Suprapubic skin (tissue), 4 donors: ENCODE data around the gene MAP1LC3B. TPM values are rescaled to one million over a fixed set of nuclear protein-coding genes. Genes with fewer than 3 reads are reported as not detected.

Experiments
- DNase-seq, 2 donors: peaks; one replicate each; pipeline ENCODE4 v3.0.0-alpha.2; 2019; ENCODE audit warnings: low spot score in 2 of 2
- H3K27ac ChIP-seq: fragments of 200-600 bp; sonication (generic); one replicate; pipeline ENCODE4 v1.5.1; 2019
- H3K27me3 ChIP-seq: fragments of 200-600 bp; sonication (generic); one replicate; pipeline ENCODE4 v1.5.1; 2019
- H3K36me3 ChIP-seq: fragments of 200-600 bp; sonication (generic); one replicate; pipeline ENCODE4 v1.5.1; 2019
- H3K4me1 ChIP-seq: fragments of 200-600 bp; sonication (generic); one replicate; pipeline ENCODE4 v1.5.1; 2019
- H3K4me3 ChIP-seq: fragments of 200-600 bp; sonication (generic); one replicate; pipeline ENCODE4 v1.5.1; 2019; ENCODE audit warnings: mild to moderate bottlenecking
- H3K9me3 ChIP-seq: fragments of 200-600 bp; sonication (generic); one replicate; pipeline ENCODE4 v1.5.1; 2019
- CTCF ChIP-seq, 2 donors: fragments of 200-600 bp in 1 of 2; fragments of 450-650 bp in 1 of 2; sonication (generic) in 1 of 2; IDR thresholded peaks; one replicate each; pipeline ENCODE4 v1.5.1; 2016 to 2019; ENCODE audit warnings: antibody characterized with exemption in 2 of 2, mild to moderate bottlenecking in 1 of 2, moderate library complexity in 1 of 2
- EP300 ChIP-seq: sonication (generic); formaldehyde crosslinking; IDR thresholded peaks from one replicate; pipeline ENCODE4 v1.6.1; 2017; ENCODE audit warnings: antibody characterized with exemption
- POLR2A ChIP-seq, 2 donors: fragments of 450-650 bp; IDR thresholded peaks; one replicate each; pipeline ENCODE4 v1.6.1; 2017; ENCODE audit warnings: antibody characterized with exemption in 2 of 2, mild to moderate bottlenecking in 2 of 2, moderate library complexity in 2 of 2
- POLR2AphosphoS5 ChIP-seq, 3 donors: sonication (generic); formaldehyde crosslinking; IDR thresholded peaks; one replicate each; pipeline ENCODE4 v1.6.1; 2017; ENCODE audit warnings: antibody characterized with exemption in 3 of 3
- WGBS: methylation state at CpG from one replicate; pipeline ENCODE4 v1.1.5; 2018; 5-methylcytosine and 5-hydroxymethylcytosine counted together
- total RNA-seq, 4 donors: library from RNA; depleted of rRNA; stranded (reverse); fragments of >200 nt; gene quantifications; one replicate each; pipeline ENCODE4 v1.1.0, GENCODE V29; 2016

The MAP1LC3B gene
- total RNA-seq, 4 donors from 2014 or later: 57.8 to 82.0 (median 71.3) TPM

- H3K36me3 ChIP-seq: peaks cover 45% of the 10 kb centered on the region
- TF ChIP-seq EP300: no peak
- TF ChIP-seq POLR2A (IDR thresholded peaks at IDR 0.05): no peak
- no peak for TF ChIP-seq CTCF (IDR thresholded peaks at IDR 0.05)
- no peak for TF ChIP-seq POLR2AphosphoS5 (IDR thresholded peaks at IDR 0.05)
- no peak overlapping the region for H3K27ac ChIP-seq
- H3K27me3 ChIP-seq: no peaks in the 10 kb centered on the region
- H3K4me1 ChIP-seq: peaks cover 11% of the 10 kb centered on the region
- WGBS: 93% methylated on average over 8 of the region's 15 CpGs
- no peak for DNase-seq
- no peaks in the 10 kb centered on the region for H3K9me3 ChIP-seq
- H3K4me3 ChIP-seq: no peak overlapping the region
These were observed 39.3 kb upstream of the MAP1LC3B start for GRCh38 chr16:87352818-87353217.

GRCh38 chr16:87353613-87354012 is 38.5 kb upstream of the MAP1LC3B start:
- H3K27me3 ChIP-seq: no peaks in the 10 kb centered on the region
- peaks cover 11% of the 10 kb centered on the region for H3K4me1 ChIP-seq
- peaks cover 49% of the 10 kb centered on the region for H3K36me3 ChIP-seq
- H3K27ac ChIP-seq: no peak overlapping the region
- 90% methylated on average over 12 of the region's 17 CpGs for WGBS
- no peak overlapping the region for H3K4me3 ChIP-seq
- TF ChIP-seq EP300: no peak
- no peak for TF ChIP-seq POLR2A (IDR thresholded peaks at IDR 0.05)
- no peak for TF ChIP-seq POLR2AphosphoS5 (IDR thresholded peaks at IDR 0.05)
- no peak for TF ChIP-seq CTCF (IDR thresholded peaks at IDR 0.05)
- H3K9me3 ChIP-seq: no peaks in the 10 kb centered on the region
- DNase-seq: no peak

DNA sequence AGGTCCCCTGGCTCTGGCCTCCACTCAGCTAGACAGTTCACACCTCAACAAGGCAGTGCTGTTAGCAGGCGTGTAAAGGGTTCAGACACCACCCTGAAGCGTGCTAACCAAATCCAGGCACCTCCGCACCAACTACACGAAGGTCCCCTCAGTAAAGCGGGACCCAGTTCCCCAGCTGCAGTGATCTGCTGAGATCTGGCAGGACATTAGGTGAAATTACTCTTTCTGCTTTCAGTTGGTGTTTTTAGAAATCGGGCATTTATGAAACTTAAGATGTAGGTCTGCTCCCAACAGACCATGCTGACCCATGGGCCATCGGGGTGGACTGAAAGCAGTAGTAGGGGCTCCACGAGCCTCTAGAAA is 35.7 kb upstream of the MAP1LC3B start:
- Histone ChIP-seq H3K27ac (no peak overlapping the region), H3K36me3 (peaks cover 72% of the 10 kb centered on the region), H3K4me1 (peaks cover 5% of the 10 kb centered on the region), H3K4me3 (no peak overlapping the region), H3K27me3 (no peaks in the 10 kb centered on the region), H3K9me3 (no peaks in the 10 kb centered on the region)
- DNase-seq: no peak
- 95% methylated on average over 4 of the region's 8 CpGs for WGBS
- TF ChIP-seq POLR2AphosphoS5 (IDR thresholded peaks at IDR 0.05) (no peak), CTCF (IDR thresholded peaks at IDR 0.05) (no peak), EP300 (no peak), POLR2A (IDR thresholded peaks at IDR 0.05) (no peak)

DNA sequence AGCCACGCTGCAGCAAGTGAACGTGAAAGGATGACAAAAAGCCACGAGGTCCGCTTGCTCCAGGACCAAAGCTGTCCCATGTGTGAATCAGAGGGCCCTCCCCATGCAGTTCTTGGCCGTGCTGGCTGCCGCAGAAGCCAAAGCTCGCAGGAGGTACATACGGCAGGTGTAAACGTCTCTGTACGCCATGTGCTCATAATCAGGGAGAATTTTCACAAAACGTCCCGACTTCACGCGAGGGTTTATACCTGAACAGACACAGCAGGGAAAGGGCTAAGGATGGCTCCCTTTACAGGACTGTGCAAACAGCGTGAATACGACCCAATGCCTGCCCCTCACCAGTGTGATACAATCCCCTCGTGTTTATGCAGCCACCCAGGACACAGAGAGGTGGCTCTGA is 33.9 kb upstream of the MAP1LC3B start:
- no peaks in the 10 kb centered on the region for H3K9me3 ChIP-seq
- no peak overlapping the region for H3K4me3 ChIP-seq
- no peak overlapping the region for H3K27ac ChIP-seq
- peaks cover under 1% of the 10 kb centered on the region for H3K4me1 ChIP-seq
- no peak for DNase-seq
- H3K36me3 ChIP-seq: peaks cover 79% of the 10 kb centered on the region
- WGBS: 90% methylated on average over 17 of the region's 17 CpGs
- TF ChIP-seq POLR2AphosphoS5 (IDR thresholded peaks at IDR 0.05): no peak
- no peak for TF ChIP-seq CTCF (IDR thresholded peaks at IDR 0.05)
- TF ChIP-seq EP300: no peak
- no peak for TF ChIP-seq POLR2A (IDR thresholded peaks at IDR 0.05)
- H3K27me3 ChIP-seq: no peaks in the 10 kb centered on the region

DNA sequence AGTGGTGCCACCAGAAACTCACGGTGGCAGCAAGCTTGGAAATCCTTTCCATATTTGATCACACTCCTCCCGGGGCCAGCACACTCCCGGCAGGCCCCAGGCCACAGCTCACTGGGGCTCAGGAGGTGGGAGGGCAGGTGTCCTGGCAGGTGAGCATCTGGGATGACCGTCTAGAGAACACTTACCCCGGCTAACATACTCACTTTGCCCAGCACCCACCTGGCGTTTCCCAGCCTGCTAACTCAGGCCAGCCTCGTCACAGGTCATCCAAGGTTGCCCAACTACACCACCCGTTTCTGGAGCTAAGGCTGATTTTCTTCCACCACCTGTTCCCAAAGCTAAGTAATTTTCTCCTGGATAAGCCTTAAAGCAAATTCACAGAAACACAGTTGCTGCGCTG is 33.4 kb upstream of the MAP1LC3B start:
- no peak overlapping the region for H3K4me3 ChIP-seq
- no peaks in the 10 kb centered on the region for H3K9me3 ChIP-seq
- H3K4me1 ChIP-seq: peaks cover 4% of the 10 kb centered on the region
- no peak overlapping the region for H3K27ac ChIP-seq
- no peaks in the 10 kb centered on the region for H3K27me3 ChIP-seq
- 92% methylated on average over 8 of the region's 9 CpGs for WGBS
- no peak for TF ChIP-seq POLR2AphosphoS5 (IDR thresholded peaks at IDR 0.05)
- TF ChIP-seq CTCF (IDR thresholded peaks at IDR 0.05): no peak
- no peak for TF ChIP-seq EP300
- no peak for TF ChIP-seq POLR2A (IDR thresholded peaks at IDR 0.05)
- no peak for DNase-seq
- H3K36me3 ChIP-seq: peaks cover 77% of the 10 kb centered on the region
